Loucy (cell line): ENCODE measurements around the gene USP1.

Experiments
- H2AFZ ChIP-seq: fragments of 200-600 bp; sonication (generic); 2 replicates; pipeline ENCODE4 v1.6.0; 2016; ENCODE audit warnings: antibody characterized with exemption, mild to moderate bottlenecking, low read length, moderate library complexity
- H3F3A ChIP-seq: fragments of 200-600 bp; 2 replicates; pipeline ENCODE4 v1.6.0; 2016; ENCODE audit warnings: antibody characterized with exemption, low read depth, mild to moderate bottlenecking
- H3K27me3 ChIP-seq: fragments of 200-600 bp; sonication (generic); 2 replicates; pipeline ENCODE4 v1.6.1; 2014; ENCODE audit warnings: low read length, mild to moderate bottlenecking; ENCODE audit not compliant: insufficient read depth, poor library complexity, severe bottlenecking
- H3K36me3 ChIP-seq: fragments of 200-600 bp; sonication (generic); 2 replicates; pipeline ENCODE4 v1.6.1; 2016; ENCODE audit warnings: low read length; ENCODE audit not compliant: insufficient read depth
- H3K4me1 ChIP-seq: fragments of 200-600 bp; sonication (generic); 2 replicates; pipeline ENCODE4 v1.5.1; 2014; ENCODE audit warnings: low read length, mild to moderate bottlenecking; ENCODE audit not compliant: insufficient read depth, poor library complexity, severe bottlenecking
- H3K4me2 ChIP-seq: fragments of 200-600 bp; sonication (generic); 2 replicates; pipeline ENCODE4 v1.6.0; 2014; ENCODE audit warnings: antibody characterized with exemption, low read length, low read depth, mild to moderate bottlenecking; ENCODE audit not compliant: poor library complexity, severe bottlenecking
- H3K4me3 ChIP-seq: fragments of 200-600 bp; sonication (generic); 2 replicates; pipeline ENCODE4 v1.5.1; 2014; ENCODE audit warnings: low read length, mild to moderate bottlenecking, mixed read lengths; ENCODE audit not compliant: poor library complexity, severe bottlenecking
- H3K79me2 ChIP-seq: fragments of 200-600 bp; sonication (generic); 2 replicates; pipeline ENCODE4 v1.6.1; 2014; ENCODE audit warnings: low read length; ENCODE audit not compliant: insufficient read depth
- H3K9ac ChIP-seq: fragments of 200-600 bp; sonication (generic); 2 replicates; pipeline ENCODE4 v1.6.0; 2014; ENCODE audit warnings: mild to moderate bottlenecking, low read depth, low read length, moderate library complexity; ENCODE audit not compliant: poor library complexity, severe bottlenecking
- H3K9me2 ChIP-seq: fragments of 200-600 bp; sonication (generic); replicated peaks from 2 replicates; pipeline ENCODE4 v1.6.1; 2016; ENCODE audit warnings: low read depth, low read length, mixed read lengths
- H3K9me3 ChIP-seq: fragments of 200-600 bp; sonication (generic); 2 replicates; pipeline ENCODE4 v1.6.1; 2014; ENCODE audit warnings: mild to moderate bottlenecking, antibody characterized with exemption, low read length, low read depth; ENCODE audit not compliant: insufficient read depth
- H4K20me1 ChIP-seq: fragments of 200-600 bp; sonication (generic); 2 replicates; pipeline ENCODE4 v1.6.0; 2014; ENCODE audit warnings: antibody characterized with exemption, low read length, mild to moderate bottlenecking; ENCODE audit not compliant: insufficient read depth, poor library complexity, severe bottlenecking
- EZH2phosphoT487 ChIP-seq: fragments of 200-600 bp; IDR thresholded peaks from 2 replicates; pipeline ENCODE4 v1.6.1; 2018; ENCODE audit warnings: antibody characterized with exemption, mild to moderate bottlenecking, moderate library complexity, borderline replicate concordance
- TF ChIP-seq, protein P1 (sequence below): fragments of 200-600 bp; sonication (generic); conservative IDR thresholded peaks from 2 replicates; pipeline ENCODE4 v1.5.1; 2014; ENCODE audit warnings: mild to moderate bottlenecking, antibody characterized with exemption, low read length

Gene USP1

GRCh38 chr1:62484824-62485468, 48.1 kb downstream of the USP1 start:
- Histone ChIP-seq H4K20me1 (no peaks in the 10 kb centered on the region), H3K79me2 (no peaks in the 10 kb centered on the region), H3K9ac (no peak overlapping the region), H3K9me3 (no peaks in the 10 kb centered on the region), H2AFZ (no peak overlapping the region), H3K4me3 (no peak overlapping the region), H3K9me2 (no peaks in the 10 kb centered on the region), H3K27me3 (no peaks in the 10 kb centered on the region), H3K4me2 (no peak overlapping the region), H3K4me1 (no peaks in the 10 kb centered on the region), H3F3A (no peaks in the 10 kb centered on the region), H3K36me3 (peaks cover 15% of the 10 kb centered on the region; the same call in 1 of the 2 replicates)
- TF ChIP-seq, protein P1, sequence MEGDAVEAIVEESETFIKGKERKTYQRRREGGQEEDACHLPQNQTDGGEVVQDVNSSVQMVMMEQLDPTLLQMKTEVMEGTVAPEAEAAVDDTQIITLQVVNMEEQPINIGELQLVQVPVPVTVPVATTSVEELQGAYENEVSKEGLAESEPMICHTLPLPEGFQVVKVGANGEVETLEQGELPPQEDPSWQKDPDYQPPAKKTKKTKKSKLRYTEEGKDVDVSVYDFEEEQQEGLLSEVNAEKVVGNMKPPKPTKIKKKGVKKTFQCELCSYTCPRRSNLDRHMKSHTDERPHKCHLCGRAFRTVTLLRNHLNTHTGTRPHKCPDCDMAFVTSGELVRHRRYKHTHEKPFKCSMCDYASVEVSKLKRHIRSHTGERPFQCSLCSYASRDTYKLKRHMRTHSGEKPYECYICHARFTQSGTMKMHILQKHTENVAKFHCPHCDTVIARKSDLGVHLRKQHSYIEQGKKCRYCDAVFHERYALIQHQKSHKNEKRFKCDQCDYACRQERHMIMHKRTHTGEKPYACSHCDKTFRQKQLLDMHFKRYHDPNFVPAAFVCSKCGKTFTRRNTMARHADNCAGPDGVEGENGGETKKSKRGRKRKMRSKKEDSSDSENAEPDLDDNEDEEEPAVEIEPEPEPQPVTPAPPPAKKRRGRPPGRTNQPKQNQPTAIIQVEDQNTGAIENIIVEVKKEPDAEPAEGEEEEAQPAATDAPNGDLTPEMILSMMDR: no peak
- no peak for TF ChIP-seq EZH2phosphoT487

- Histone ChIP-seq H3K27me3 (no peaks in the 10 kb centered on the region), H3K9me2 (no peaks in the 10 kb centered on the region), H2AFZ (no peak overlapping the region), H3F3A (no peaks in the 10 kb centered on the region), H3K4me1 (no peaks in the 10 kb centered on the region), H4K20me1 (no peaks in the 10 kb centered on the region), H3K9me3 (no peaks in the 10 kb centered on the region), H3K79me2 (no peaks in the 10 kb centered on the region), H3K36me3 (peaks cover 22% of the 10 kb centered on the region; the same call in 1 of the 2 replicates), H3K9ac (no peak overlapping the region), H3K4me2 (no peak overlapping the region), H3K4me3 (no peak overlapping the region)
- TF ChIP-seq, protein P1: no peak
- no peak for TF ChIP-seq EZH2phosphoT487
Measured at GRCh38 chr1:62487956-62488355, 51.1 kb downstream of the USP1 start.

DNA sequence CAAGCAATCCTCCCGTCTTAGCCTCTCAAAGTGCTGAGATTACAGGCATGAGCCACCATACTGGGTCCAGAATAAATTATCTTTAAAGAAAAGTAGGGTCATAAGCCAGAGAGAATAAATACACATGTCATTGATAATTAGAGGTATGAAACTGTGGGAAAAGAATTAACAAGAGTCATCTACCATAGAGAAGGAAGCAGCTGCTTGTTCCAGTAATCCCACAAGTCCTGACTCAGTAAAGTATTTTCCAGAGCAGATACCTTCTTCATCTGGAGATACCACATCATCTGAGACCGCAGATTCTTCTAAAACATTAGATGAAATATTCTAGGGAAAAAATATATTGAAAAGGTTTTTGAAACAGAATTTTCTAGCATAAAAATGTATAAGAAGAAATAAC, 55.7 kb downstream of the USP1 start:
- Histone ChIP-seq H3K9me2 (no peaks in the 10 kb centered on the region), H3K4me2 (no peak overlapping the region), H3K4me3 (no peak overlapping the region), H3F3A (no peaks in the 10 kb centered on the region), H4K20me1 (no peaks in the 10 kb centered on the region), H3K79me2 (no peaks in the 10 kb centered on the region), H3K27me3 (no peaks in the 10 kb centered on the region), H2AFZ (no peak overlapping the region), H3K9ac (no peak overlapping the region), H3K9me3 (no peaks in the 10 kb centered on the region), H3K4me1 (no peaks in the 10 kb centered on the region), H3K36me3 (peaks cover 38% of the 10 kb centered on the region; the same call in 1 of the 2 replicates)
- no peak for TF ChIP-seq EZH2phosphoT487
- TF ChIP-seq, protein P1: no peak
